HG03469 (cell line): ENCODE measurements around the gene SHC2.
"Not testable (repeated sequence)": the region's sequence is repeated elsewhere in the genome, so short reads cannot be mapped to it uniquely, and the experiment has no call there.

Experiments used
- ATAC-seq: cut with Tn5 transposase; IDR thresholded peaks from one replicate; pipeline ENCODE4 v1.9.1; 2021; ENCODE audit warnings: mild to moderate bottlenecking, moderate library complexity, moderate number of reproducible peaks; ENCODE audit not compliant: unreplicated experiment

The SHC2 gene

GRCh38 chr19:492091-492531 lies 31.3 kb upstream of the SHC2 start:
- no peak for ATAC-seq

- no peak for ATAC-seq
Measured at GRCh38 chr19:491146-491741, 30.4 kb upstream of the SHC2 start.

- ATAC-seq = no peak
Measured at GRCh38 chr19:489418-490196, 28.8 kb upstream of the SHC2 start.

GRCh38 chr19:488505-489417 lies 27.9 kb upstream of the SHC2 start:
- no peak for ATAC-seq

GRCh38 chr19:485583-486236 lies 24.9 kb upstream of the SHC2 start:
- no peak for ATAC-seq

GRCh38 chr19:485077-485476 lies 24.2 kb upstream of the SHC2 start:
- no peak for ATAC-seq

- no peak for ATAC-seq
Measured at GRCh38 chr19:484494-484893, 23.7 kb upstream of the SHC2 start.

GRCh38 chr19:483332-484072 lies 22.7 kb upstream of the SHC2 start:
- ATAC-seq = no peak

- ATAC-seq = no peak
Measured at GRCh38 chr19:482186-483041, 21.6 kb upstream of the SHC2 start.

- ATAC-seq = not testable (repeated sequence)
Measured at GRCh38 chr19:481100-481499, 20.3 kb upstream of the SHC2 start.

- ATAC-seq = no peak
Measured at GRCh38 chr19:480016-480855, 19.4 kb upstream of the SHC2 start.

GRCh38 chr19:478976-479375 lies 18.1 kb upstream of the SHC2 start:
- no peak for ATAC-seq

GRCh38 chr19:478236-478903 lies 17.5 kb upstream of the SHC2 start:
- no peak for ATAC-seq

GRCh38 chr19:475360-475759 lies 14.5 kb upstream of the SHC2 start:
- no peak for ATAC-seq

- no peak for ATAC-seq
Measured at GRCh38 chr19:474126-475078, 13.6 kb upstream of the SHC2 start.

GRCh38 chr19:472005-472858 lies 11.4 kb upstream of the SHC2 start:
- no peak for ATAC-seq
